Measurements from ENCODE around the gene ADAMTS7. TPM values are rescaled to one million over a fixed set of nuclear protein-coding genes. Genes with fewer than 3 reads are reported as not detected.
"Not testable (repeated sequence)": the region's sequence is repeated elsewhere in the genome, so short reads cannot be mapped to it uniquely, and the experiment has no call there.

Gene ADAMTS7
- total RNA-seq, 1 donor: 34.0 TPM

- peaks cover 22% of the 10 kb centered on the region for H3K4me1 ChIP-seq (ENCODE audit: insufficient read depth, low read length)
Observed at GRCh38 chr15:78753751-78754535, 57.3 kb downstream of the ADAMTS7 start.

GRCh38 chr15:78753359-78753659 lies 58.0 kb downstream of the ADAMTS7 start:
- H3K27me3 ChIP-seq (ENCODE audit: insufficient read depth, low read length); H3K36me3 ChIP-seq (ENCODE audit: insufficient read depth, low read length); H3K4me3 ChIP-seq (ENCODE audit: insufficient read depth, low read length); H4K20me1 ChIP-seq (ENCODE audit: insufficient read depth, low read length); H3K79me2 ChIP-seq (ENCODE audit: insufficient read depth, low read length); H2AFZ ChIP-seq (ENCODE audit: low read length); H3K9me3 ChIP-seq (ENCODE audit: low read depth, low read length); H3K4me2 ChIP-seq (ENCODE audit: insufficient read depth, low read length); DNase-seq (ENCODE audit: insufficient read length, low spot score, missing footprints); H3K27ac ChIP-seq (ENCODE audit: low read depth, low read length): not testable (repeated sequence)
- H3K4me1 ChIP-seq (ENCODE audit: insufficient read depth, low read length): peaks cover 22% of the 10 kb centered on the region

More at GRCh38 chr15:78753751-78754535, 57.3 kb downstream of the ADAMTS7 start:
- H3K27ac ChIP-seq (ENCODE audit: low read depth, low read length); H3K4me2 ChIP-seq (ENCODE audit: insufficient read depth, low read length); H4K20me1 ChIP-seq (ENCODE audit: insufficient read depth, low read length); H2AFZ ChIP-seq (ENCODE audit: low read length); H3K79me2 ChIP-seq (ENCODE audit: insufficient read depth, low read length); H3K9me3 ChIP-seq (ENCODE audit: low read depth, low read length); H3K27me3 ChIP-seq (ENCODE audit: insufficient read depth, low read length); H3K4me3 ChIP-seq (ENCODE audit: insufficient read depth, low read length); DNase-seq (ENCODE audit: insufficient read length, low spot score, missing footprints); H3K36me3 ChIP-seq (ENCODE audit: insufficient read depth, low read length): not testable (repeated sequence)

GRCh38 chr15:78752492-78753358 lies 58.5 kb downstream of the ADAMTS7 start:
- DNase-seq (ENCODE audit: insufficient read length, low spot score, missing footprints): no peak
- Histone ChIP-seq H3K79me2 (ENCODE audit: insufficient read depth, low read length) (no peaks in the 10 kb centered on the region), H3K4me2 (ENCODE audit: insufficient read depth, low read length) (no peak overlapping the region), H2AFZ (ENCODE audit: low read length) (no peak overlapping the region), H4K20me1 (ENCODE audit: insufficient read depth, low read length) (no peaks in the 10 kb centered on the region), H3K4me3 (ENCODE audit: insufficient read depth, low read length) (no peak overlapping the region), H3K36me3 (ENCODE audit: insufficient read depth, low read length) (no peaks in the 10 kb centered on the region), H3K4me1 (ENCODE audit: insufficient read depth, low read length) (peaks cover 22% of the 10 kb centered on the region), H3K27ac (ENCODE audit: low read depth, low read length) (no peak overlapping the region), H3K9me3 (ENCODE audit: low read depth, low read length) (no peaks in the 10 kb centered on the region), H3K27me3 (ENCODE audit: insufficient read depth, low read length) (no peaks in the 10 kb centered on the region)
- TF ChIP-seq CTCF (IDR thresholded peaks at IDR 0.05; ENCODE audit: extremely low read depth, low read depth, low read length): no peak

- Histone ChIP-seq H3K4me1 (ENCODE audit: insufficient read depth, low read length) (peaks cover 12% of the 10 kb centered on the region), H3K9me3 (ENCODE audit: low read depth, low read length) (no peaks in the 10 kb centered on the region), H3K4me3 (ENCODE audit: insufficient read depth, low read length) (no peak overlapping the region), H3K36me3 (ENCODE audit: insufficient read depth, low read length) (no peaks in the 10 kb centered on the region), H2AFZ (ENCODE audit: low read length) (no peak overlapping the region), H4K20me1 (ENCODE audit: insufficient read depth, low read length) (no peaks in the 10 kb centered on the region), H3K27me3 (ENCODE audit: insufficient read depth, low read length) (no peaks in the 10 kb centered on the region), H3K4me2 (ENCODE audit: insufficient read depth, low read length) (no peak overlapping the region), H3K27ac (ENCODE audit: low read depth, low read length) (no peak overlapping the region), H3K79me2 (ENCODE audit: insufficient read depth, low read length) (no peaks in the 10 kb centered on the region)
- no peak for DNase-seq (ENCODE audit: insufficient read length, low spot score, missing footprints)
- no peak for TF ChIP-seq CTCF (IDR thresholded peaks at IDR 0.05; ENCODE audit: extremely low read depth, low read depth, low read length)
Observed at GRCh38 chr15:78751602-78751979, 59.7 kb downstream of the ADAMTS7 start.

Data from osteoblast (primary cell).